Prostate gland (tissue), 2 donors: ENCODE results near the gene CEP112. TPM values are rescaled to one million over a fixed set of nuclear protein-coding genes. Genes with fewer than 3 reads are reported as not detected.

Experiments used
- DNase-seq: peaks from one replicate; pipeline ENCODE4 v3.0.0-alpha.2; 2019; ENCODE audit warnings: low spot score
- H3K27ac ChIP-seq, 2 donors: fragments of 200-600 bp; sonication (generic); 2 replicates each; pipeline ENCODE4 v1.5.1; 2017 to 2019
- H3K27me3 ChIP-seq: fragments of 200-600 bp; sonication (generic); replicated peaks from 2 replicates; pipeline ENCODE4 v1.5.1; 2019; ENCODE audit not compliant: insufficient read depth
- H3K36me3 ChIP-seq, 2 donors: fragments of 200-600 bp; sonication (generic); 1 replicate in 1 of 2; 2 replicates in 1 of 2; pipeline versions ENCODE4 v1.5.1 to v1.8.1; 2017 to 2019
- H3K4me1 ChIP-seq: fragments of 200-600 bp; sonication (generic); replicated peaks from 2 replicates; pipeline ENCODE4 v1.5.1; 2019
- H3K4me3 ChIP-seq, 2 donors: fragments of 200-600 bp; sonication (generic); 2 replicates each; pipeline ENCODE4 v1.5.1; 2017 to 2019
- H3K9me3 ChIP-seq: fragments of 200-600 bp; sonication (generic); 2 replicates; pipeline ENCODE4 v1.5.1; 2017
- CTCF ChIP-seq, 4 experiments: fragments of 200-600 bp in 2 of 4; fragments of 450-650 bp in 2 of 4; sonication (generic) in 2 of 4; IDR thresholded peaks; 1 replicate in 3 of 4; 2 replicates in 1 of 4; pipeline ENCODE4 v1.5.1; 2016 to 2019; ENCODE audit warnings: antibody characterized with exemption in 4 of 4, mild to moderate bottlenecking in 2 of 4, moderate library complexity in 2 of 4
- POLR2A ChIP-seq: fragments of 450-650 bp; IDR thresholded peaks from one replicate; pipeline ENCODE4 v1.6.1; 2016; ENCODE audit warnings: antibody characterized with exemption, mild to moderate bottlenecking
- POLR2AphosphoS5 ChIP-seq: sonication (generic); formaldehyde crosslinking; IDR thresholded peaks from one replicate; pipeline ENCODE4 v1.6.1; 2017; ENCODE audit warnings: antibody characterized with exemption
- WGBS: methylation state at CpG from one replicate; pipeline ENCODE4 v1.1.5; 2018; 5-methylcytosine and 5-hydroxymethylcytosine counted together
- intact Hi-C: fragments of 100-400 bp; cut with DNase I; formaldehyde crosslinking; loops from one replicate; pipeline ENCODE4 v1.14.2; 2022
- total RNA-seq, 2 donors: library from RNA; depleted of rRNA; stranded (reverse); fragments of >200 nt; gene quantifications; one replicate each; pipeline ENCODE4 v1.1.0, GENCODE V29; 2016

The CEP112 gene
- total RNA-seq, 2 donors from 2014 or later, result 2.3 to 22.8 TPM

GRCh38 chr17:65956814-65957213 is 235.1 kb downstream of the CEP112 start:
- intact Hi-C loops, result no loop called here
- no peaks in the 10 kb centered on the region for H3K4me1 ChIP-seq
- H3K9me3 ChIP-seq, result no peaks in the 10 kb centered on the region
- H3K27ac ChIP-seq, result no peak overlapping the region
- no peaks in the 10 kb centered on the region for H3K36me3 ChIP-seq
- WGBS, result 95% methylated on average over 1 of the region's 1 CpG
- TF ChIP-seq POLR2AphosphoS5 (no peak), POLR2A (no peak)
- H3K4me3 ChIP-seq, result no peak overlapping the region
- H3K27me3 ChIP-seq, result no peaks in the 10 kb centered on the region
- no peak for DNase-seq

- Histone ChIP-seq H3K9me3 (no peaks in the 10 kb centered on the region), H3K4me3 (no peak overlapping the region), H3K27me3 (no peaks in the 10 kb centered on the region), H3K36me3 (no peaks in the 10 kb centered on the region), H3K27ac (no peak overlapping the region), H3K4me1 (no peaks in the 10 kb centered on the region)
- DNase-seq, result no peak
- TF ChIP-seq CTCF (IDR thresholded peaks at IDR 0.05) (no peak), POLR2A (no peak), POLR2AphosphoS5 (no peak)
- intact Hi-C loops, result no loop called here
- 38% methylated on average over 2 of the region's 2 CpGs for WGBS
These were observed 237.8 kb downstream of the CEP112 start for GRCh38 chr17:65954148-65954449.

- no peak for DNase-seq
- TF ChIP-seq POLR2A (no peak), CTCF (IDR thresholded peaks at IDR 0.05) (no peak), POLR2AphosphoS5 (no peak)
- 86% methylated on average over 11 of the region's 11 CpGs for WGBS
These were observed 238.4 kb downstream of the CEP112 start for GRCh38 chr17:65953316-65954147.

DNA sequence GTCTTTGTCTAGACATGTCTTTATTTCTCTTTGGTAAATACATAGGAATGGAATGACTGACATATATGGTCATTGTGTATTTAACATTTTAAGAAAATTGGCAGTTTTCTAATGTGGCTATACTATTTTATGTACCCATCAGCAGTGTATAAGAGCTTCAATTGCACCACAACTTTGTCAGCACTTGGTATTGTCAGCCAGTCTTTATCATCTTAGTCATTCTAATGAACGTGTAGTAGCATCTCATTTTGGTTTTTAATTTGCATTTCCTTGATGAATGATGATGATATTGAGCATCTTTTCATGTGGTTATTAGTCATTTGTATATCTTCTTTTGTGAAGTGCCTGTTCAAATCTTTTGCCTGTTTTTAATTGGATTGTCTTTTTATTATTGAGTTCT is 239.3 kb downstream of the CEP112 start:
- TF ChIP-seq POLR2A (no peak), POLR2AphosphoS5 (no peak), CTCF (IDR thresholded peaks at IDR 0.05) (no peak)
- H3K9me3 ChIP-seq, result no peaks in the 10 kb centered on the region
- H3K27ac ChIP-seq, result no peak overlapping the region
- no peak for DNase-seq
- no peaks in the 10 kb centered on the region for H3K27me3 ChIP-seq
- intact Hi-C loops, result no loop called here
- H3K4me1 ChIP-seq, result no peaks in the 10 kb centered on the region
- H3K4me3 ChIP-seq, result no peak overlapping the region
- WGBS, result 90% methylated on average over 1 of the region's 1 CpG
- no peaks in the 10 kb centered on the region for H3K36me3 ChIP-seq

More at GRCh38 chr17:65953316-65954147, 238.4 kb downstream of the CEP112 start:
- H3K4me3 ChIP-seq, result no peak overlapping the region
- H3K36me3 ChIP-seq, result no peaks in the 10 kb centered on the region
- H3K9me3 ChIP-seq, result no peaks in the 10 kb centered on the region
- no peaks in the 10 kb centered on the region for H3K27me3 ChIP-seq
- H3K27ac ChIP-seq, result no peak overlapping the region
- no peaks in the 10 kb centered on the region for H3K4me1 ChIP-seq
- intact Hi-C loops, result no loop called here

DNA sequence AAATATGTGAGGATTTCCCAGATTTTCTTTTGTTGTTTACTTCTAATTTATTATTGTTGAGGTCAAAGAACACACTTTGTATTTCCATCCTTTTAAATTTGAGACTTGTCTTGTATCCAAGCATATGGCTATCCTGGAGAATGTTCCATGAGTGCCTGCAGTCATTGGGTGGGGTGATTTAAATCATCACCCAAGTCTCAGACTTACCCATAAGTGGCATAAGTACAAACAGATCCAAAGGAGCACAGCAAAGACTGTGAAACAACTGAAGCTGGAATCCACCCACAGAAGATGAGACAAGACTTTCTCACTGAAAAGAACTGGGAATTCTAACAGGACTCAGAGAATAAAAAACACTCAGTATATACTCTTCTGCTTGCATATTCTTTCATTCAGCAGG is 239.9 kb downstream of the CEP112 start:
- H3K4me3 ChIP-seq, result no peak overlapping the region
- no peaks in the 10 kb centered on the region for H3K36me3 ChIP-seq

More for the DNA sequence above, 239.9 kb downstream of the CEP112 start:
- Histone ChIP-seq H3K27ac (no peak overlapping the region), H3K27me3 (no peaks in the 10 kb centered on the region), H3K9me3 (no peaks in the 10 kb centered on the region), H3K4me1 (no peaks in the 10 kb centered on the region)
- TF ChIP-seq POLR2AphosphoS5, result no peak
- no peak for TF ChIP-seq POLR2A
- TF ChIP-seq CTCF (IDR thresholded peaks at IDR 0.05), result no peak
- DNase-seq, result no peak
- intact Hi-C loops, result no loop called here
